Transverse colon (tissue), 4 donors: ENCODE results near the gene ABLIM2. TPM values are rescaled to one million over a fixed set of nuclear protein-coding genes. Genes with fewer than 3 reads are reported as not detected.
"Not testable (repeated sequence)": the region's sequence is repeated elsewhere in the genome, so short reads cannot be mapped to it uniquely, and the experiment has no call there.

Source experiments
- DNase-seq: peaks from one replicate; pipeline ENCODE4 v3.0.0-alpha.2; 2019
- H3K27ac ChIP-seq, 4 donors: fragments of 200-600 bp; sonication (generic); 2 replicates each; pipeline ENCODE4 v1.5.1; 2016 to 2018; ENCODE audit warnings: inconsistent platforms in 4 of 4
- H3K27me3 ChIP-seq: fragments of 200-600 bp; sonication (generic); 2 replicates; pipeline ENCODE4 v1.5.1; 2017; ENCODE audit warnings: inconsistent platforms
- H3K36me3 ChIP-seq, 4 donors: fragments of 200-600 bp; sonication (generic); 2 replicates each; pipeline ENCODE4 v1.5.1; 2017 to 2019; ENCODE audit warnings: inconsistent platforms in 4 of 4
- H3K4me1 ChIP-seq, 4 donors: fragments of 200-600 bp; sonication (generic); 2 replicates each; pipeline ENCODE4 v1.5.1; 2017 to 2020; ENCODE audit warnings: inconsistent platforms in 4 of 4
- H3K4me3 ChIP-seq, 4 donors: fragments of 200-600 bp; sonication (generic); 1 replicate in 1 of 4; 2 replicates in 3 of 4; pipeline versions ENCODE4 v1.5.1 to v1.6.1; 2017 to 2019; ENCODE audit warnings: inconsistent platforms in 4 of 4
- H3K9me3 ChIP-seq, 2 donors: fragments of 200-600 bp; sonication (generic); 2 replicates each; pipeline ENCODE4 v1.5.1; 2017 to 2019; ENCODE audit warnings: inconsistent platforms in 2 of 2
- CTCF ChIP-seq, 5 experiments: fragments of 200-600 bp in 3 of 5; fragments of 450-650 bp in 2 of 5; sonication (generic) in 3 of 5; IDR thresholded peaks; 1 replicate in 2 of 5; 2 replicates in 3 of 5; pipeline ENCODE4 v1.5.1; 2016 to 2017; ENCODE audit warnings: antibody characterized with exemption in 5 of 5, inconsistent platforms in 3 of 5, mild to moderate bottlenecking in 2 of 5, moderate library complexity in 1 of 5
- EP300 ChIP-seq: sonication (generic); formaldehyde crosslinking; IDR thresholded peaks from one replicate; pipeline ENCODE4 v1.6.1; 2017; ENCODE audit warnings: antibody characterized with exemption, low read depth
- POLR2A ChIP-seq: fragments of 450-650 bp; IDR thresholded peaks from one replicate; pipeline ENCODE4 v1.6.1; 2016; ENCODE audit warnings: antibody characterized with exemption, mild to moderate bottlenecking, moderate library complexity
- POLR2AphosphoS5 ChIP-seq, 3 donors: sonication (generic); formaldehyde crosslinking; IDR thresholded peaks; one replicate each; pipeline ENCODE4 v1.6.1; 2016; ENCODE audit warnings: antibody characterized with exemption in 3 of 3
- WGBS, 2 donors: methylation state at CpG; one replicate each; pipeline ENCODE4 v1.1.5; 2018; ENCODE audit warnings: low coverage in 1 of 2; 5-methylcytosine and 5-hydroxymethylcytosine counted together
- in situ Hi-C, 4 donors: fragments of 200-750 bp; cut with MboI; loops; one replicate each; pipeline versions ENCODE4 v1.15.0 to v1.15.1; 2017; ENCODE audit warnings: low sequenced_read_pairs in 3 of 4, low pct_ligation_motif_present in 1 of 4, low pct_unique_long_range_greater_than_20kb in 1 of 4
- intact Hi-C: fragments of 100-400 bp; cut with DNase I; formaldehyde crosslinking; loops from one replicate; pipeline ENCODE4 v1.15.1; 2023; ENCODE audit warnings: low total_unique reads
- total RNA-seq, 4 donors: library from RNA; depleted of rRNA; stranded (reverse); fragments of >200 nt; gene quantifications; one replicate each; pipeline ENCODE4 v1.1.0, GENCODE V29; 2016

The ABLIM2 gene
- total RNA-seq, 4 donors from 2014 or later: 3.2 to 58.4 (median 14.2) TPM

DNA sequence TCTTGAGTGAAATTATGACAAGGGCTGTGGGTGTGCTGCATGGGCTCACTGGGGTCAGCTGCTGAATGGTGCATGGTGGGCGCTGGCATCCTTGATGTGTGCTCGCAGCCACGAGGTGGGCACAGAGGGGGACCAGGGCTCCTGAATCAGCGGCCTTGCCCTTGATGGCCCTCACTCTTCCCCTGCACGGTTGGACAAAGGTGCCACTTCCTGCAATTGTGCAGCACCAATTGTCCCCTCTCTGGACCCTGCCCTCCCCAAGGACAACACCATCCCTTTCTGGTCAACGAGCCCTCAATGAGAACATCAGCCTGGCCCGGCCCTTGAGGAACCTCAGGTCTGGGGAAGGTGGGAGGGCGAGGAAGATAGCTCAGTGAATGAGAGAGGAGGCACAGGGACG lies 16.1 kb downstream of the ABLIM2 start:
- Histone ChIP-seq H3K9me3 (no peaks in the 10 kb centered on the region), H3K4me1 (peaks cover 0 to 12% (median 0%) of the 10 kb centered on the region in 4 donors), H3K27me3 (no peaks in the 10 kb centered on the region), H3K4me3 (no peak overlapping the region), H3K27ac (no peak overlapping the region), H3K36me3 (no peaks in the 10 kb centered on the region)
- TF ChIP-seq CTCF (IDR thresholded peaks at IDR 0.05) (no peak), POLR2AphosphoS5 (IDR thresholded peaks at IDR 0.05) (no peak), EP300 (no peak), POLR2A (no peak)
- 79% methylated on average over 9 of the region's 9 CpGs; no CpG with 5 or more reads in 1 of the 2 donors for WGBS, 2 donors
- intact Hi-C loops (no loop called here), in situ Hi-C loops (no loop called here)
- no peak for DNase-seq

DNA sequence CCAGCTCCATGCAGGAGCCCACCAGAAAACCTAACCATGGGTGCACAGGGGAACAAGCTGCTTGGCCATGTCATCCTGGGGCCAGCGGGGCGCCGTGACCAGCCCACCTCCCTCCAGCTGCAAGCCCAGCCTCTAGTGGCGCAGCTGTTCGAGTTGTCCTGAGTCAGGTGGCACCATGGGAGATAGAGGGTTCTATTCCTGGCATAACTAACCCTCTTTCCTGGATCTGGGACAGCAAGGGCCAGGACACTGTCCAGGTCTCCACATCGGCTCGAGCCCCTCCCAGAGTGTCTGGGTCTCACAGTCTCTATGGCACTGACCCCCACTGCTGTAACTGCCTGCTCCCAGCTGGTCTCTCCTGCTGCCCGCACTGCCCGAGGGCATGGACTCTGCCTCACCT lies 16.7 kb downstream of the ABLIM2 start:
- intact Hi-C loops: no loop called here
- Histone ChIP-seq H3K9me3 (no peaks in the 10 kb centered on the region), H3K36me3 (no peaks in the 10 kb centered on the region), H3K4me1 (peaks cover 0 to 12% (median 0%) of the 10 kb centered on the region in 4 donors), H3K27me3 (no peaks in the 10 kb centered on the region), H3K4me3 (no peak overlapping the region), H3K27ac (no peak overlapping the region)
- 88% methylated on average over 9 of the region's 9 CpGs; no CpG with 5 or more reads in 1 of the 2 donors for WGBS, 2 donors
- TF ChIP-seq POLR2AphosphoS5 (IDR thresholded peaks at IDR 0.05) (no peak), CTCF (IDR thresholded peaks at IDR 0.05) (no peak), EP300 (no peak), POLR2A (no peak)
- DNase-seq: no peak
- in situ Hi-C loops: no loop called here

DNA sequence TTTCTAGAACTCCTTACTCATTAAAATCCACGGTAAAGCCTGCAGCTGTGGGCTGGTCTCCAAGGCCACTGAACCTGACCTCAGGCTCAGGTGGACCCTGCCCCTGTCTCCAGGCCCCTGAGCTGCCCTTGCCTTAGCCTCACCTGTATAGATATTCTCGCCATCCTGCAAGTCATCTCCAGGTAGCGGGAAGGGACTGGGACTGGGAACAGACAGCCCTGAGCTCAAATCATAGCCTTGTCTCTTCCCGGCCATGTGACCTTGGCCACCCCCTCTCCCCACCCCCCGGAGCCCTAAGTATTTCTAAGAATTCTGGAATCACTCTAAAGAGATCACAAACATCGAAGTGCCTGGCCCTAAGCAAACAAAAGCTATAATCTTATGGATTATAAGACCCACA lies 17.7 kb downstream of the ABLIM2 start:
- H3K36me3 ChIP-seq: no peaks in the 10 kb centered on the region
- H3K9me3 ChIP-seq: no peaks in the 10 kb centered on the region
- DNase-seq: no peak
- WGBS, 2 donors: 55 to 67% methylated on average over 1 to 6 of the region's 6 CpGs
- H3K4me1 ChIP-seq: peaks cover 0 to 10% (median 0%) of the 10 kb centered on the region in 4 donors
- H3K27me3 ChIP-seq: no peaks in the 10 kb centered on the region
- H3K4me3 ChIP-seq: no peak overlapping the region
- intact Hi-C loops: no loop called here
- no peak overlapping the region for H3K27ac ChIP-seq
- TF ChIP-seq POLR2AphosphoS5 (IDR thresholded peaks at IDR 0.05) (no peak), POLR2A (no peak), CTCF (IDR thresholded peaks at IDR 0.05) (no peak), EP300 (no peak)
- in situ Hi-C loops: no loop called here

- WGBS, 2 donors: 94 to 95% methylated on average over 3 to 5 of the region's 5 CpGs
- H3K27ac ChIP-seq, H3K27me3 ChIP-seq, H3K4me1 ChIP-seq, H3K36me3 ChIP-seq, H3K4me3 ChIP-seq, in situ Hi-C loops, DNase-seq, intact Hi-C loops, H3K9me3 ChIP-seq: not testable (repeated sequence)
These were observed 18.9 kb downstream of the ABLIM2 start for GRCh38 chr4:8139726-8140125.

GRCh38 chr4:8136972-8137710 lies 21.5 kb downstream of the ABLIM2 start:
- Histone ChIP-seq H3K4me3 (no peak overlapping the region), H3K4me1 (no peaks in the 10 kb centered on the region), H3K9me3 (no peaks in the 10 kb centered on the region), H3K27ac (no peak overlapping the region), H3K27me3 (no peaks in the 10 kb centered on the region), H3K36me3 (no peaks in the 10 kb centered on the region)
- intact Hi-C loops: no loop called here
- no peak for DNase-seq
- in situ Hi-C loops: no loop called here
- TF ChIP-seq EP300 (no peak), CTCF (IDR thresholded peaks at IDR 0.05) (no peak), POLR2A (no peak), POLR2AphosphoS5 (IDR thresholded peaks at IDR 0.05) (no peak)
- WGBS, 2 donors: 80 to 84% methylated on average over 1 to 19 of the region's 19 CpGs
